IMR-90 (cell line): ENCODE data around the gene SMIM21. TPM values are rescaled to one million over a fixed set of nuclear protein-coding genes. Genes with fewer than 3 reads are reported as not detected.

Source experiments
- ATAC-seq: fragments of 200-7000 bp; cut with Tn5 transposase; 2 replicates; pipeline ENCODE4 v1.9.1; 2020; ENCODE audit warnings: low read depth, mild to moderate bottlenecking, moderate library complexity
- Bru-seq: library from RNA; stranded (reverse); fragments of 400-500 nt; gene quantifications from one replicate; lab custom pipeline; 2021; lab: Mats Ljungman, UMichigan
- BruChase-seq, 2 experiments: library from RNA; stranded (reverse); fragments of 400-500 nt; gene quantifications; one replicate each; lab custom pipeline; 2021; lab: Mats Ljungman, UMichigan
- BruUV-seq: library from RNA; stranded (reverse); fragments of 400-500 nt; replicated peaks from 2 replicates; lab custom pipeline; 2021; lab: Mats Ljungman, UMichigan
- CTCF ChIA-PET: fragments of 300-600 bp; formaldehyde crosslinking; extraction: SDS; loops from one replicate; lab custom pipeline; 2021; ENCODE audit warnings: antibody characterized with exemption; lab: Yijun Ruan, JAX
- POLR2A ChIA-PET: fragments of 300-600 bp; sonication (Branson Sonifier 250); formaldehyde crosslinking; loops from one replicate; lab custom pipeline; 2022; ENCODE audit warnings: antibody characterized with exemption; ENCODE audit not compliant: unreplicated experiment; lab: Charles Lee
- DNase-seq: peaks from one replicate; pipeline ENCODE4 v3.0.0; 2013
- H2AFZ ChIP-seq: replicated peaks from 2 replicates; pipeline ENCODE3; 2013; ENCODE audit warnings: low read length, mild to moderate bottlenecking; ENCODE audit not compliant: poor library complexity
- H2AK5ac ChIP-seq: 2 replicates; pipeline ENCODE4 v1.6.1; 2013; ENCODE audit warnings: low read depth, low read length, inconsistent platforms
- H2AK9ac ChIP-seq: replicated peaks from 2 replicates; pipeline ENCODE3; 2013; ENCODE audit warnings: mild to moderate bottlenecking, low read depth, low read length, moderate library complexity; ENCODE audit not compliant: poor library complexity
- H2BK120ac ChIP-seq: 2 replicates; pipeline ENCODE4 v1.6.1; 2013; ENCODE audit warnings: low read depth, low read length, inconsistent platforms
- H2BK15ac ChIP-seq: 3 replicates; pipeline ENCODE4 v1.6.1; 2013; ENCODE audit warnings: low read depth, low read length, inconsistent platforms
- H2BK20ac ChIP-seq: 2 replicates; pipeline ENCODE4 v1.6.1; 2013; ENCODE audit warnings: low read depth, mild to moderate bottlenecking, inconsistent platforms, low read length, moderate library complexity
- H2BK5ac ChIP-seq: 2 replicates; pipeline ENCODE4 v1.6.1; 2013; ENCODE audit warnings: mild to moderate bottlenecking, low read depth, low read length, inconsistent platforms; ENCODE audit not compliant: poor library complexity, severe bottlenecking
- H3K14ac ChIP-seq: replicated peaks from 2 replicates; pipeline ENCODE4 v1.6.1; 2013; ENCODE audit warnings: low read depth, low read length, inconsistent platforms
- H3K18ac ChIP-seq: 2 replicates; pipeline ENCODE4 v1.6.1; 2013; ENCODE audit warnings: low read depth, low read length, control low read depth
- H3K23ac ChIP-seq: 2 replicates; pipeline ENCODE4 v1.6.1; 2013; ENCODE audit warnings: low read depth, low read length, inconsistent platforms
- H3K27ac ChIP-seq: 2 replicates; pipeline ENCODE4 v1.5.1; 2013; ENCODE audit warnings: mild to moderate bottlenecking, control low read depth, low read length; ENCODE audit not compliant: insufficient read depth
- H3K27me3 ChIP-seq: 2 replicates; pipeline ENCODE4 v1.6.1; 2013; ENCODE audit warnings: low read length; ENCODE audit not compliant: control insufficient read depth, insufficient read depth
- H3K36me3 ChIP-seq: 2 replicates; pipeline ENCODE4 v1.6.1; 2013; ENCODE audit warnings: low read length, mixed read lengths; ENCODE audit not compliant: control insufficient read depth, insufficient read depth
- H3K4ac ChIP-seq: 2 replicates; pipeline ENCODE4 v1.6.1; 2013; ENCODE audit warnings: low read depth, low read length, inconsistent platforms
- H3K4me1 ChIP-seq: 2 replicates; pipeline ENCODE4 v1.6.1; 2013; ENCODE audit warnings: low read length, mixed read lengths; ENCODE audit not compliant: control insufficient read depth, insufficient read depth
- H3K4me2 ChIP-seq: 2 replicates; pipeline ENCODE4 v1.6.1; 2013; ENCODE audit warnings: low read depth, mild to moderate bottlenecking, control low read depth, low read length, moderate library complexity
- H3K4me3 ChIP-seq: 2 replicates; pipeline ENCODE4 v1.5.1; 2013; ENCODE audit warnings: low read depth, mild to moderate bottlenecking, control low read depth, low read length, moderate library complexity; ENCODE audit not compliant: insufficient read depth
- H3K56ac ChIP-seq: 2 replicates; pipeline ENCODE4 v1.6.1; 2013; ENCODE audit warnings: low read length, inconsistent platforms; ENCODE audit not compliant: insufficient read depth; ENCODE audit errors: extremely low read depth
- H3K79me1 ChIP-seq, 2 experiments: 2 replicates each; pipeline ENCODE4 v1.6.1; 2013; ENCODE audit warnings: low read length in 2 of 2, inconsistent platforms in 1 of 2, low read depth in 1 of 2
- H3K9ac ChIP-seq: 2 replicates; pipeline ENCODE4 v1.6.1; 2013; ENCODE audit warnings: low read depth, low read length, control low read depth
- H3K9me1 ChIP-seq: 2 replicates; pipeline ENCODE4 v1.6.1; 2013; ENCODE audit warnings: low read length, inconsistent platforms; ENCODE audit not compliant: insufficient read depth
- H3K9me3 ChIP-seq: 2 replicates; pipeline ENCODE4 v1.6.1; 2013; ENCODE audit warnings: low read length; ENCODE audit not compliant: control insufficient read depth, insufficient read depth
- H4K20me1 ChIP-seq: 2 replicates; pipeline ENCODE4 v1.6.1; 2013; ENCODE audit warnings: low read length, inconsistent platforms; ENCODE audit not compliant: insufficient read depth
- H4K5ac ChIP-seq: 2 replicates; pipeline ENCODE4 v1.6.1; 2013; ENCODE audit warnings: mild to moderate bottlenecking, low read depth, low read length, control low read depth
- H4K8ac ChIP-seq, 2 experiments: 2 replicates each; pipeline ENCODE4 v1.6.1; 2013; ENCODE audit warnings: low read depth in 2 of 2, low read length in 2 of 2, control low read depth in 1 of 2, inconsistent platforms in 1 of 2
- H4K91ac ChIP-seq: 2 replicates; pipeline ENCODE4 v1.6.1; 2013; ENCODE audit warnings: low read depth, low read length, inconsistent platforms; ENCODE audit not compliant: insufficient read depth
- BHLHE40 ChIP-seq: fragments of 150-350 bp; IDR thresholded peaks from 2 replicates; pipeline ENCODE4 v1.6.1; 2016; ENCODE audit warnings: mild to moderate bottlenecking, low read depth, low read length
- CEBPB ChIP-seq: IDR thresholded peaks from 2 replicates; pipeline ENCODE4 v1.6.1; 2012; ENCODE audit warnings: low read depth, low read length, improper control_type of control experiment
- MAFK ChIP-seq: IDR thresholded peaks from 2 replicates; pipeline ENCODE4 v1.6.1; 2012; ENCODE audit warnings: low read depth, low read length, improper control_type of control experiment
- MAZ ChIP-seq: IDR thresholded peaks from 2 replicates; pipeline ENCODE4 v1.6.1; 2012; ENCODE audit warnings: low read depth, mild to moderate bottlenecking, low read length, improper control_type of control experiment, moderate library complexity, borderline replicate concordance
- RFX5 ChIP-seq: IDR thresholded peaks from 2 replicates; pipeline ENCODE4 v1.8.0; 2012; ENCODE audit warnings: low read depth, mild to moderate bottlenecking, low read length, moderate library complexity
- WGBS, 2 experiments: methylation state at CpG; one replicate each; pipeline versions ENCODE4 v1.1.5 to v1.1.7; 2013; ENCODE audit warnings: missing lambda C conversion rate in 2 of 2; ENCODE audit not compliant: insufficient read length in 1 of 2; ENCODE audit errors: extremely low coverage in 2 of 2; 5-methylcytosine and 5-hydroxymethylcytosine counted together
- dilution Hi-C: fragments of 300-500 bp; cut with HindIII; formaldehyde crosslinking; loops from one replicate; pipeline ENCODE4 v1.14.3; 2018; ENCODE audit warnings: low sequenced_read_pairs; ENCODE audit not compliant: unreplicated experiment
- in situ Hi-C: fragments of 300-500 bp; cut with MboI; formaldehyde crosslinking; loops from 3 replicates; pipeline ENCODE4 v1.14.3; 2019; ENCODE audit warnings: low sequenced_read_pairs, inconsistent platforms, mixed read lengths
- intact Hi-C: fragments of 100-400 bp; cut with micrococcal nuclease; formaldehyde crosslinking; loops from 2 replicates; pipeline ENCODE4 v1.10.0; 2022
- long read RNA-seq: library from polyadenylated mRNA; unstranded; transcript quantifications from one replicate; pipeline ENCODE4 v2.0.0, GENCODE V29; 2021; ENCODE audit not compliant: unreplicated experiment
- polyA plus RNA-seq, 3 experiments: library from polyadenylated mRNA; depleted of rRNA; stranded (reverse); fragments of >200 nt; gene quantifications; 2 replicates each; pipeline ENCODE4 v1.2.3, GENCODE V29; 2012; ENCODE audit warnings: low replicate concordance in 1 of 3
- total RNA-seq: library from RNA; depleted of rRNA; stranded (reverse); fragments of >200 nt; gene quantifications from 2 replicates; pipeline ENCODE4 v1.2.3, GENCODE V29; 2012; rRNA removed
- TF ChIP-seq, protein P1 (sequence below): fragments of 150-350 bp; IDR thresholded peaks from 2 replicates; pipeline ENCODE4 v1.6.1; 2016; ENCODE audit warnings: low read depth, mild to moderate bottlenecking, low read length, moderate library complexity, borderline replicate concordance
- TF ChIP-seq, protein P2 (sequence below): fragments of 150-350 bp; IDR thresholded peaks from 2 replicates; pipeline ENCODE4 v1.6.1; 2017; ENCODE audit warnings: mild to moderate bottlenecking, antibody characterized with exemption, low read length, low read depth

SMIM21 gene
- total RNA-seq (not detected in 2 replicates), polyA plus RNA-seq (2012; rRNA removed) (not detected in 2 replicates), Bru-seq, nascent RNA (not detected), BruChase-seq, experiment 1, labeled RNA remaining after a 6-hour chase (not detected), BruChase-seq, experiment 2, labeled RNA remaining after a 2-hour chase (not detected)
- not detected in 2 replicates for polyA plus RNA-seq (2012; cell fraction: cytosol; rRNA removed)
- polyA plus RNA-seq (2012; cell fraction: nucleus; rRNA removed; ENCODE audit: low replicate concordance), result not detected in 2 replicates
- long read RNA-seq, result 0 reads

DNA sequence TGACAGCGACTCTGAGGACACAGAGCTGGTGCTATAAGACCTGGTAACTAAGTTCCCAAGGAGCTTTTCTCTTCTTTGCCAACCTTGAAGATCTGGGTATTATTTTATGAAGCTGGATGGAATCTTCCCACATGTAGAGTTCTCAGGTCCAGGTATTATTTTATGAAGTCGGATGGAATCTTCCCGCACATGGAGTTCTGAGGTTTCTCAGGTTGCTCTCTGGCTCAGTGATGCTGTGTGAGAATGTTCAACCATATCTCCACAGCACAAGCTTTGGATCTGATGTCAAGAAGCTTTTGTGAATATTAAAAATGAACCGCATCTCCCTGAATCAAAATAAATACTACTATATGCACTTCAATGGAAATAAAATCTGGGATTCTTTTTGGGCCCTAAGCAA lies at the start of gene SMIM21:
Gene SMIM21, minus strand, starts transcription at position 101 of the 400 bp plus-strand sequence. CDS start 140 bp downstream, outside the sequence.
- in situ Hi-C loops, result no loop called here
- H4K8ac ChIP-seq, result no peak within 1 kb of the TSS
- intact Hi-C loops, result no loop called here

More for the DNA sequence above, at the start of gene SMIM21:
- Histone ChIP-seq H2BK15ac (no peak within 1 kb of the TSS), H3K79me1 (no peaks in the 10 kb centered on the region), H2BK5ac (no peak within 1 kb of the TSS), H2BK20ac (no peak within 1 kb of the TSS), H3K56ac (no peak within 1 kb of the TSS), H4K91ac (no peak within 1 kb of the TSS), H3K27me3 (peaks cover 2% of the 10 kb centered on the region), H3K14ac (no peak within 1 kb of the TSS), H2BK120ac (no peak within 1 kb of the TSS), H2AFZ (no peak within 1 kb of the TSS), H3K9me1 (no peaks in the 10 kb centered on the region; the same call in 1 of the 2 replicates), H3K4me3 (no peak within 1 kb of the TSS), H3K18ac (no peak within 1 kb of the TSS), H3K27ac (no peak within 1 kb of the TSS), H3K9ac (no peak within 1 kb of the TSS), H3K4me1 (no peaks in the 10 kb centered on the region), H3K36me3 (no peaks in the 10 kb centered on the region), H3K4me2 (no peak within 1 kb of the TSS), H2AK5ac (no peak within 1 kb of the TSS), H4K20me1 (no peaks in the 10 kb centered on the region), H3K9me3 (no peaks in the 10 kb centered on the region), H4K5ac (no peak within 1 kb of the TSS), H2AK9ac (no peak within 1 kb of the TSS), H3K23ac (no peak within 1 kb of the TSS), H3K4ac (no peak within 1 kb of the TSS)
- no peak for ATAC-seq
- POLR2A ChIA-PET, result no interaction called here
- TF ChIP-seq, protein P1, sequence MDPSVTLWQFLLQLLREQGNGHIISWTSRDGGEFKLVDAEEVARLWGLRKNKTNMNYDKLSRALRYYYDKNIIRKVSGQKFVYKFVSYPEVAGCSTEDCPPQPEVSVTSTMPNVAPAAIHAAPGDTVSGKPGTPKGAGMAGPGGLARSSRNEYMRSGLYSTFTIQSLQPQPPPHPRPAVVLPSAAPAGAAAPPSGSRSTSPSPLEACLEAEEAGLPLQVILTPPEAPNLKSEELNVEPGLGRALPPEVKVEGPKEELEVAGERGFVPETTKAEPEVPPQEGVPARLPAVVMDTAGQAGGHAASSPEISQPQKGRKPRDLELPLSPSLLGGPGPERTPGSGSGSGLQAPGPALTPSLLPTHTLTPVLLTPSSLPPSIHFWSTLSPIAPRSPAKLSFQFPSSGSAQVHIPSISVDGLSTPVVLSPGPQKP, result no peak
- TF ChIP-seq MAZ, result no peak
- no peak for TF ChIP-seq MAFK
- no peak for TF ChIP-seq RFX5
- TF ChIP-seq, protein P2, sequence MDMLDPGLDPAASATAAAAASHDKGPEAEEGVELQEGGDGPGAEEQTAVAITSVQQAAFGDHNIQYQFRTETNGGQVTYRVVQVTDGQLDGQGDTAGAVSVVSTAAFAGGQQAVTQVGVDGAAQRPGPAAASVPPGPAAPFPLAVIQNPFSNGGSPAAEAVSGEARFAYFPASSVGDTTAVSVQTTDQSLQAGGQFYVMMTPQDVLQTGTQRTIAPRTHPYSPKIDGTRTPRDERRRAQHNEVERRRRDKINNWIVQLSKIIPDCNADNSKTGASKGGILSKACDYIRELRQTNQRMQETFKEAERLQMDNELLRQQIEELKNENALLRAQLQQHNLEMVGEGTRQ, result no peak
- TF ChIP-seq CEBPB, result no peak
- TF ChIP-seq BHLHE40, result no peak
- no TSS peak for BruUV-seq
- no CpG with 5 or more reads among the region's 4 CpGs for WGBS, 2 experiments
- dilution Hi-C loops, result no loop called here
- DNase-seq, result no peak
- CTCF ChIA-PET, result no interaction called here
